MCF 10A (cell line): ENCODE results near the gene ETV5. TPM values are rescaled to one million over a fixed set of nuclear protein-coding genes. Genes with fewer than 3 reads are reported as not detected.

Experiments
- BruUV-seq: library from RNA; stranded (reverse); fragments of 400-500 nt; replicated peaks from 2 replicates; lab custom pipeline; 2021; lab: Mats Ljungman, UMichigan
- CTCF ChIA-PET: fragments of 300-600 bp; sonication (Branson Sonifier 250); formaldehyde crosslinking; extraction: SDS; loops from one replicate; lab custom pipeline; 2021; ENCODE audit warnings: antibody characterized with exemption, inconsistent platforms; lab: Yijun Ruan, JAX
- POLR2A ChIA-PET: fragments of 300-600, 350-650 bp; sonication (Branson Sonifier 250); formaldehyde crosslinking; extraction: SDS; loops from one replicate; lab custom pipeline; 2020; ENCODE audit warnings: antibody characterized with exemption, inconsistent platforms; lab: Yijun Ruan, JAX
- DNase-seq: peaks from one replicate; pipeline ENCODE4 v3.0.0-alpha.2; 2018; ENCODE audit not compliant: unreplicated experiment
- H3K27ac Mint-ChIP-seq: one replicate; pipeline ENCODE4 v1.8.0; 2022; ENCODE audit warnings: mild to moderate bottlenecking, low read depth, mixed read lengths; ENCODE audit not compliant: unreplicated experiment
- H3K27me3 Mint-ChIP-seq: one replicate; pipeline ENCODE4 v1.8.0; 2022; ENCODE audit warnings: mixed read lengths; ENCODE audit not compliant: insufficient read depth, unreplicated experiment
- H3K36me3 Mint-ChIP-seq: one replicate; pipeline ENCODE4 v1.8.0; 2022; ENCODE audit warnings: mild to moderate bottlenecking, moderate library complexity, mixed read lengths; ENCODE audit not compliant: insufficient read depth, unreplicated experiment
- H3K4me1 Mint-ChIP-seq: one replicate; pipeline ENCODE4 v1.8.0; 2022; ENCODE audit warnings: mixed read lengths; ENCODE audit not compliant: insufficient read depth, unreplicated experiment
- H3K4me3 Mint-ChIP-seq: one replicate; pipeline ENCODE4 v1.8.0; 2022; ENCODE audit warnings: mild to moderate bottlenecking, moderate library complexity, mixed read lengths; ENCODE audit not compliant: unreplicated experiment
- H3K9me3 Mint-ChIP-seq: one replicate; pipeline ENCODE4 v1.8.0; 2022; ENCODE audit warnings: mixed read lengths; ENCODE audit not compliant: unreplicated experiment
- intact Hi-C: fragments of 100-400 bp; cut with micrococcal nuclease; formaldehyde crosslinking; loops from 2 replicates; pipeline ENCODE4 v1.14.1; 2022
- total RNA-seq: library from RNA; stranded (reverse); gene quantifications from 2 replicates; pipeline ENCODE4 v1.2.3, GENCODE V29; 2022
- TF ChIP-seq, protein P1 (sequence below): fragments of 200-600 bp; IDR thresholded peaks from one replicate; pipeline ENCODE4 v1.8.0; 2022; ENCODE audit warnings: antibody characterized with exemption, mild to moderate bottlenecking; ENCODE audit not compliant: unreplicated experiment

The ETV5 gene
- total RNA-seq, 1 experiment from 2014 or later, result 93.0 TPM

- H3K4me1 Mint-ChIP-seq, result no peaks in the 10 kb centered on the region
- intact Hi-C loops, result no loop called here
- CTCF ChIA-PET, result interaction anchor here (0.6 to 0.9 kb wide), 4 partner anchors 10 to 174 kb away, joined by 3 to 5 read pairs (median 4); no protein-coding TSS in a partner anchor
- TF ChIP-seq, protein P1, sequence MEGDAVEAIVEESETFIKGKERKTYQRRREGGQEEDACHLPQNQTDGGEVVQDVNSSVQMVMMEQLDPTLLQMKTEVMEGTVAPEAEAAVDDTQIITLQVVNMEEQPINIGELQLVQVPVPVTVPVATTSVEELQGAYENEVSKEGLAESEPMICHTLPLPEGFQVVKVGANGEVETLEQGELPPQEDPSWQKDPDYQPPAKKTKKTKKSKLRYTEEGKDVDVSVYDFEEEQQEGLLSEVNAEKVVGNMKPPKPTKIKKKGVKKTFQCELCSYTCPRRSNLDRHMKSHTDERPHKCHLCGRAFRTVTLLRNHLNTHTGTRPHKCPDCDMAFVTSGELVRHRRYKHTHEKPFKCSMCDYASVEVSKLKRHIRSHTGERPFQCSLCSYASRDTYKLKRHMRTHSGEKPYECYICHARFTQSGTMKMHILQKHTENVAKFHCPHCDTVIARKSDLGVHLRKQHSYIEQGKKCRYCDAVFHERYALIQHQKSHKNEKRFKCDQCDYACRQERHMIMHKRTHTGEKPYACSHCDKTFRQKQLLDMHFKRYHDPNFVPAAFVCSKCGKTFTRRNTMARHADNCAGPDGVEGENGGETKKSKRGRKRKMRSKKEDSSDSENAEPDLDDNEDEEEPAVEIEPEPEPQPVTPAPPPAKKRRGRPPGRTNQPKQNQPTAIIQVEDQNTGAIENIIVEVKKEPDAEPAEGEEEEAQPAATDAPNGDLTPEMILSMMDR, result no peak
- H3K36me3 Mint-ChIP-seq, result peaks cover 54% of the 10 kb centered on the region
- H3K9me3 Mint-ChIP-seq, result no peaks in the 10 kb centered on the region
- H3K27me3 Mint-ChIP-seq, result no peaks in the 10 kb centered on the region
- no peak overlapping the region for H3K4me3 Mint-ChIP-seq
- no TSS peak for BruUV-seq
- DNase-seq, result no peak
- POLR2A ChIA-PET, result interaction anchor here (0.7 to 1.3 kb wide), 4 partner anchors 8 to 73 kb away, joined by 3 to 5 read pairs (median 4); no protein-coding TSS in a partner anchor
- peak overlapping the region; percentile 57 for H3K27ac Mint-ChIP-seq
Observed at GRCh38 chr3:186067360-186068242, 41.3 kb downstream of the ETV5 start.

- ChIA-PET POLR2A (interaction anchor here (0.6 to 1.6 kb wide), 3 partner anchors 8 to 43 kb away, joined by 3 to 5 read pairs (median 3); no protein-coding TSS in a partner anchor), CTCF (no interaction called here)
- H3K36me3 Mint-ChIP-seq, result peaks cover 77% of the 10 kb centered on the region
- no peak overlapping the region for H3K27ac Mint-ChIP-seq
- H3K9me3 Mint-ChIP-seq, result no peaks in the 10 kb centered on the region
- no peak overlapping the region for H3K4me3 Mint-ChIP-seq
- TF ChIP-seq, protein P1, result no peak
- H3K4me1 Mint-ChIP-seq, result peaks cover 8% of the 10 kb centered on the region
- intact Hi-C loops, result no loop called here
- H3K27me3 Mint-ChIP-seq, result no peaks in the 10 kb centered on the region
- no TSS peak for BruUV-seq
- no peak for DNase-seq
Observed at GRCh38 chr3:186060222-186060621, 48.7 kb downstream of the ETV5 start.

GRCh38 chr3:186059192-186059591, 49.7 kb downstream of the ETV5 start:
- no peaks in the 10 kb centered on the region for H3K9me3 Mint-ChIP-seq
- no peaks in the 10 kb centered on the region for H3K27me3 Mint-ChIP-seq
- peaks cover 68% of the 10 kb centered on the region for H3K36me3 Mint-ChIP-seq
- TF ChIP-seq, protein P1, result no peak
- intact Hi-C loops, result no loop called here
- BruUV-seq, result no TSS peak
- H3K4me1 Mint-ChIP-seq, result peaks cover 8% of the 10 kb centered on the region
- no peak for DNase-seq
- ChIA-PET POLR2A (interaction anchor here (0.6 to 1.6 kb wide), 3 partner anchors 9 to 41 kb away, joined by 3 to 5 read pairs (median 3); no protein-coding TSS in a partner anchor), CTCF (interaction anchor here (0.5 kb wide), 1 partner anchor 72 kb away, joined by 3 read pairs; no protein-coding TSS in a partner anchor)
- H3K4me3 Mint-ChIP-seq, result no peak overlapping the region
- no peak overlapping the region for H3K27ac Mint-ChIP-seq

GRCh38 chr3:186058225-186058624, 50.7 kb downstream of the ETV5 start:
- no TSS peak for BruUV-seq
- Mint-ChIP-seq H3K27me3 (no peaks in the 10 kb centered on the region), H3K4me3 (no peak overlapping the region), H3K27ac (peak overlapping the region; percentile 58), H3K9me3 (no peaks in the 10 kb centered on the region), H3K36me3 (peaks cover 65% of the 10 kb centered on the region), H3K4me1 (peaks cover 8% of the 10 kb centered on the region)
- ChIA-PET POLR2A (no interaction called here), CTCF (interaction anchor here (1.1 kb wide), 1 partner anchor 10 kb away, joined by 4 read pairs; no protein-coding TSS in a partner anchor)
- intact Hi-C loops, result no loop called here
- TF ChIP-seq, protein P1, result no peak
- DNase-seq, result no peak
